ENCODE results near the gene UGT1A5. TPM values are rescaled to one million over a fixed set of nuclear protein-coding genes. Genes with fewer than 3 reads are reported as not detected.

Gene UGT1A5
- total RNA-seq, 8 experiments from 2014 or later = 0.09 to 1.4 (median 0.47) TPM; not detected in 5

GRCh38 chr2:233684640-233685039 is 28.1 kb upstream of the UGT1A5 start:
- Histone ChIP-seq H3K4me3 (no peak overlapping the region), H3K27ac (no peak overlapping the region), H3K4me1 (replicated peaks in 1 of 2) (no peaks in the 10 kb centered on the region)
- WGBS, 10 experiments = 8 to 80% (median 70%) methylated on average over 1 of the region's 1 CpG; no CpG with 5 or more reads in 6 of the 10 experiments
- ATAC-seq (replicated peaks in 6 of 8) = no peak
- in situ Hi-C loops (cut with MboI; ENCODE audit: low pct_unique_long_range_greater_than_20kb in 2 of 9, low sequenced_read_pairs in 9 of 9, unreplicated experiment in 9 of 9) = no loop called here

GRCh38 chr2:233686928-233687327 is 25.8 kb upstream of the UGT1A5 start:
- in situ Hi-C loops (cut with MboI; ENCODE audit: low pct_unique_long_range_greater_than_20kb in 2 of 9, low sequenced_read_pairs in 9 of 9, unreplicated experiment in 9 of 9) = no loop called here
- H3K27ac ChIP-seq = no peak overlapping the region
- peak in 3 of 8 experiments; percentile 83 to 92 (median 88) for ATAC-seq (replicated peaks in 6 of 8)
- H3K4me1 ChIP-seq (replicated peaks in 1 of 2) = peaks cover 3 to 4% of the 10 kb centered on the region in 2 donors
- 0 to 100% (median 85%) methylated on average over 2 to 4 of the region's 5 CpGs; no CpG with 5 or more reads in 1 of the 10 experiments for WGBS, 10 experiments
- H3K4me3 ChIP-seq = no peak overlapping the region

GRCh38 chr2:233688341-233688740 is 24.4 kb upstream of the UGT1A5 start:
- no peak for ATAC-seq (replicated peaks in 6 of 8)
- no peak overlapping the region for H3K4me3 ChIP-seq
- H3K4me1 ChIP-seq (replicated peaks in 1 of 2) = peaks cover 4% of the 10 kb centered on the region in 2 donors
- in situ Hi-C loops (cut with MboI; ENCODE audit: low pct_unique_long_range_greater_than_20kb in 2 of 9, low sequenced_read_pairs in 9 of 9, unreplicated experiment in 9 of 9) = no loop called here
- 30 to 83% (median 74%) methylated on average over 2 to 5 of the region's 5 CpGs; no CpG with 5 or more reads in 1 of the 10 experiments for WGBS, 10 experiments
- no peak overlapping the region for H3K27ac ChIP-seq

GRCh38 chr2:233689031-233689430 is 23.7 kb upstream of the UGT1A5 start:
- Histone ChIP-seq H3K4me1 (replicated peaks in 1 of 2) (peaks cover 4% of the 10 kb centered on the region in 2 donors), H3K4me3 (no peak overlapping the region), H3K27ac (no peak overlapping the region)
- in situ Hi-C loops (cut with MboI; ENCODE audit: low pct_unique_long_range_greater_than_20kb in 2 of 9, low sequenced_read_pairs in 9 of 9, unreplicated experiment in 9 of 9) = no loop called here
- no peak for ATAC-seq (replicated peaks in 6 of 8)

- Histone ChIP-seq H3K4me3 (no peak overlapping the region), H3K4me1 (replicated peaks in 1 of 2) (peaks cover 4% of the 10 kb centered on the region in 2 donors), H3K27ac (no peak overlapping the region)
- no peak for ATAC-seq (replicated peaks in 6 of 8)
- WGBS, 10 experiments = 14 to 71% (median 56%) methylated on average over 1 to 3 of the region's 3 CpGs; no CpG with 5 or more reads in 2 of the 10 experiments
- in situ Hi-C loops (cut with MboI; ENCODE audit: low pct_unique_long_range_greater_than_20kb in 2 of 9, low sequenced_read_pairs in 9 of 9, unreplicated experiment in 9 of 9) = no loop called here
Observed at GRCh38 chr2:233689501-233689900, 23.2 kb upstream of the UGT1A5 start.

- ATAC-seq (replicated peaks in 6 of 8) = no peak
- Histone ChIP-seq H3K4me3 (no peak overlapping the region), H3K4me1 (replicated peaks in 1 of 2) (peaks cover 4% of the 10 kb centered on the region in 2 donors), H3K27ac (no peak overlapping the region)
- in situ Hi-C loops (cut with MboI; ENCODE audit: low pct_unique_long_range_greater_than_20kb in 2 of 9, low sequenced_read_pairs in 9 of 9, unreplicated experiment in 9 of 9) = no loop called here
- WGBS, 10 experiments = 14 to 100% (median 92%) methylated on average over 2 to 3 of the region's 4 CpGs; no CpG with 5 or more reads in 7 of the 10 experiments
Observed at GRCh38 chr2:233690444-233690843, 22.3 kb upstream of the UGT1A5 start.

GRCh38 chr2:233691443-233692433 is 21.0 kb upstream of the UGT1A5 start:
- WGBS, 10 experiments = 32 to 83% (median 67%) methylated on average over 2 to 7 of the region's 11 CpGs
- peak in 2 of 8 experiments; percentile 20 to 46 for ATAC-seq (replicated peaks in 6 of 8)
- no peak overlapping the region for H3K27ac ChIP-seq
- H3K4me3 ChIP-seq = no peak overlapping the region
- H3K4me1 ChIP-seq (replicated peaks in 1 of 2) = peaks cover 4% of the 10 kb centered on the region in 2 donors
- in situ Hi-C loops (cut with MboI; ENCODE audit: low pct_unique_long_range_greater_than_20kb in 2 of 9, low sequenced_read_pairs in 9 of 9, unreplicated experiment in 9 of 9) = no loop called here

- no peak within 1 kb of the TSS for H3K27ac ChIP-seq
- H3K4me3 ChIP-seq = no peak within 1 kb of the TSS
- in situ Hi-C loops (cut with MboI; ENCODE audit: low pct_unique_long_range_greater_than_20kb in 2 of 9, low sequenced_read_pairs in 9 of 9, unreplicated experiment in 9 of 9) = no loop called here
- ATAC-seq (replicated peaks in 6 of 8) = no peak
- WGBS, 10 experiments = 19 to 100% (median 95%) methylated on average over 1 to 4 of the region's 4 CpGs; no CpG with 5 or more reads in 1 of the 10 experiments
- H3K4me1 ChIP-seq (replicated peaks in 1 of 2) = peaks cover 4% of the 10 kb centered on the region in 2 donors
Observed at GRCh38 chr2:233692648-233693047, 20.1 kb upstream of the UGT1A5 start, which contains the start of gene UGT1A6. Gene UGT1A6, plus strand, starts transcription at chr2:233692890. Its CDS starts 115 bp downstream, at chr2:233693005.

- in situ Hi-C loops (cut with MboI; ENCODE audit: low pct_unique_long_range_greater_than_20kb in 2 of 9, low sequenced_read_pairs in 9 of 9, unreplicated experiment in 9 of 9) = no loop called here
- WGBS, 10 experiments = 34 to 98% (median 87%) methylated on average over 1 to 6 of the region's 6 CpGs; no CpG with 5 or more reads in 3 of the 10 experiments
- ATAC-seq (replicated peaks in 6 of 8) = no peak
- H3K27ac ChIP-seq = no peak overlapping the region
- H3K4me3 ChIP-seq = no peak overlapping the region
- H3K4me1 ChIP-seq (replicated peaks in 1 of 2) = peaks cover 4% of the 10 kb centered on the region in 2 donors
Observed at GRCh38 chr2:233693963-233694362, 18.7 kb upstream of the UGT1A5 start.

GRCh38 chr2:233698740-233699139 is 14.0 kb upstream of the UGT1A5 start:
- Histone ChIP-seq H3K4me3 (no peak overlapping the region), H3K27ac (no peak overlapping the region), H3K4me1 (replicated peaks in 1 of 2) (peaks cover 0 to 4% of the 10 kb centered on the region in 2 donors)
- in situ Hi-C loops (cut with MboI; ENCODE audit: low pct_unique_long_range_greater_than_20kb in 2 of 9, low sequenced_read_pairs in 9 of 9, unreplicated experiment in 9 of 9) = no loop called here
- ATAC-seq (replicated peaks in 6 of 8) = no peak
- WGBS, 10 experiments = 30 to 100% (median 93%) methylated on average over 1 to 3 of the region's 4 CpGs; no CpG with 5 or more reads in 3 of the 10 experiments

GRCh38 chr2:233699424-233700027 is 13.2 kb upstream of the UGT1A5 start:
- no peak overlapping the region for H3K4me3 ChIP-seq
- in situ Hi-C loops (cut with MboI; ENCODE audit: low pct_unique_long_range_greater_than_20kb in 2 of 9, low sequenced_read_pairs in 9 of 9, unreplicated experiment in 9 of 9) = loop anchor here in 2 of 9 experiments (25.0 kb wide), 2 partner anchors 162 to 237 kb away; no protein-coding TSS in a partner anchor
- peaks cover 0 to 4% of the 10 kb centered on the region in 2 donors for H3K4me1 ChIP-seq (replicated peaks in 1 of 2)
- WGBS, 10 experiments = 60 to 93% (median 77%) methylated on average over 1 to 7 of the region's 8 CpGs; no CpG with 5 or more reads in 3 of the 10 experiments
- no peak for ATAC-seq (replicated peaks in 6 of 8)
- H3K27ac ChIP-seq = no peak overlapping the region

- 0 to 40% (median 17%) methylated on average over 1 of the region's 1 CpG; no CpG with 5 or more reads in 5 of the 10 experiments for WGBS, 10 experiments
- peak in 5 of 8 experiments; percentile 24 to 52 (median 45) for ATAC-seq (replicated peaks in 6 of 8)
- no peak overlapping the region for H3K4me3 ChIP-seq
- H3K4me1 ChIP-seq (replicated peaks in 1 of 2) = peaks cover 0 to 4% of the 10 kb centered on the region in 2 donors
- no peak overlapping the region for H3K27ac ChIP-seq
- in situ Hi-C loops (cut with MboI; ENCODE audit: low pct_unique_long_range_greater_than_20kb in 2 of 9, low sequenced_read_pairs in 9 of 9, unreplicated experiment in 9 of 9) = loop anchor here in 2 of 9 experiments (25.0 kb wide), 2 partner anchors 163 to 238 kb away; no protein-coding TSS in a partner anchor
Observed at GRCh38 chr2:233700028-233700635, 12.6 kb upstream of the UGT1A5 start.

Measured in motor neuron (in vitro differentiated cells).